Measurements from ENCODE around the gene PABPN1. TPM values are rescaled to one million over a fixed set of nuclear protein-coding genes. Genes with fewer than 3 reads are reported as not detected.
A peak's percentile ranks its signal among the peaks of the same experiment; 100 is the strongest.

The PABPN1 gene
- total RNA-seq, 4 donors from 2014 or later: 8.5 to 174 (median 49.4) TPM

- Histone ChIP-seq H3K4me3 (peak within 1 kb of the TSS; percentile 55 to 56), H3K4me1 (no peaks in the 10 kb centered on the region), H3K27ac (peak within 1 kb of the TSS; percentile 56 to 61), H3K9me3 (no peaks in the 10 kb centered on the region), H3K27me3 (no peaks in the 10 kb centered on the region), H3K36me3 (no peaks in the 10 kb centered on the region)
- peak; percentile 87 to 89 for DNase-seq
- intact Hi-C loops (cut with DNase I; ENCODE audit: low total_unique reads): no loop called here
- peak; percentile 88 for TF ChIP-seq POLR2A (IDR thresholded peaks at IDR 0.05)
- peak in 1 of 4 experiments; percentile 35 for TF ChIP-seq CTCF (IDR thresholded peaks at IDR 0.05)
Measured at GRCh38 chr14:23352506-23353432, 31.5 kb downstream of the PABPN1 start, which contains the start of gene SLC22A17. TSS of gene SLC22A17 (minus strand) at chr14:23352887.

GRCh38 chr14:23353433-23353780 is 32.1 kb downstream of the PABPN1 start:
- Histone ChIP-seq H3K4me1 (no peaks in the 10 kb centered on the region), H3K4me3 (no peak overlapping the region), H3K27me3 (no peaks in the 10 kb centered on the region), H3K27ac (no peak overlapping the region), H3K36me3 (no peaks in the 10 kb centered on the region), H3K9me3 (no peaks in the 10 kb centered on the region)
- intact Hi-C loops (cut with DNase I; ENCODE audit: low total_unique reads): no loop called here
- DNase-seq: no peak
- no peak for TF ChIP-seq POLR2A (IDR thresholded peaks at IDR 0.05)
- no peak for TF ChIP-seq CTCF (IDR thresholded peaks at IDR 0.05)

DNA sequence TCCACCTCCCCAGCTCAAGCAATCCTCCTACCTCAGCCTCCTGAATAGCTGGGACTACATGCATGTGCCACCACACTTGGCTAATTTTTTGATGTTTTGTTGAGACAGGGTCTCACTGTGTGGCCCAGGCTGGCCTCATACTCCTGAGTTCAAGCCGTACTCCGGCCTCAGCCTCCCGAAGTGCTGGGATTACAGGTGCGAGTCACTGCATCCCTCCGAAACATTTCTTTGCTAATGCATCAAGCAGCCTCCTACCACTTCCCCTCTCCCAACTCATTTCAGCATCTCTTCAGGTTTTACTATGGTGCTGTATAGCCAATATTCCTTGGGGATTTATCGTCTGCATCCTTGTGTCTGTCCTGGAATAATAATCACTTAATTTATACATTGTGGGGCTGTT is 33.7 kb downstream of the PABPN1 start:
- Histone ChIP-seq H3K36me3 (no peaks in the 10 kb centered on the region), H3K4me3 (no peak overlapping the region), H3K4me1 (no peaks in the 10 kb centered on the region), H3K9me3 (no peaks in the 10 kb centered on the region), H3K27ac (no peak overlapping the region), H3K27me3 (no peaks in the 10 kb centered on the region)
- DNase-seq: no peak
- intact Hi-C loops (cut with DNase I; ENCODE audit: low total_unique reads): no loop called here
- TF ChIP-seq CTCF (IDR thresholded peaks at IDR 0.05) (no peak), POLR2A (IDR thresholded peaks at IDR 0.05) (no peak)

GRCh38 chr14:23355871-23356435 is 34.7 kb downstream of the PABPN1 start:
- no peak overlapping the region for H3K4me3 ChIP-seq
- H3K4me1 ChIP-seq: no peaks in the 10 kb centered on the region
- intact Hi-C loops (cut with DNase I; ENCODE audit: low total_unique reads): no loop called here
- no peak for DNase-seq
- no peak overlapping the region for H3K27ac ChIP-seq
- no peaks in the 10 kb centered on the region for H3K9me3 ChIP-seq
- no peaks in the 10 kb centered on the region for H3K27me3 ChIP-seq
- H3K36me3 ChIP-seq: no peaks in the 10 kb centered on the region
- no peak for TF ChIP-seq POLR2A (IDR thresholded peaks at IDR 0.05)
- TF ChIP-seq CTCF (IDR thresholded peaks at IDR 0.05): no peak

GRCh38 chr14:23356662-23357061 is 35.4 kb downstream of the PABPN1 start:
- Histone ChIP-seq H3K27me3 (no peaks in the 10 kb centered on the region), H3K36me3 (no peaks in the 10 kb centered on the region), H3K4me1 (no peaks in the 10 kb centered on the region), H3K9me3 (no peaks in the 10 kb centered on the region), H3K4me3 (no peak overlapping the region), H3K27ac (no peak overlapping the region)
- DNase-seq: no peak
- intact Hi-C loops (cut with DNase I; ENCODE audit: low total_unique reads): no loop called here
- TF ChIP-seq CTCF (IDR thresholded peaks at IDR 0.05): no peak
- no peak for TF ChIP-seq POLR2A (IDR thresholded peaks at IDR 0.05)

Data from uterus (tissue), 4 donors.